ENCODE data around the gene JPH3.
"Not testable (repeated sequence)": the region's sequence is repeated elsewhere in the genome, so short reads cannot be mapped to it uniquely, and the experiment has no call there.

- TF ChIP-seq CTCF, POLR2A (IDR thresholded peaks at IDR 0.05): not testable (repeated sequence)
Observed at GRCh38 chr16:87578142-87578930, 24.0 kb upstream of the JPH3 start.
